Mesenchymal stem cell (in vitro differentiated cells and primary cell): ENCODE measurements around the gene SOWAHA.
"Not testable (repeated sequence)": the region's sequence is repeated elsewhere in the genome, so short reads cannot be mapped to it uniquely, and the experiment has no call there.

Source experiments
- DNase-seq: peaks from one replicate; pipeline ENCODE4 v3.0.0-alpha.2; 2013
- H2AFZ ChIP-seq: one replicate; pipeline ENCODE4 v1.6.1; 2013; ENCODE audit warnings: low read depth, mild to moderate bottlenecking, control low read depth, inconsistent platforms, low read length, moderate library complexity
- H2AK5ac ChIP-seq: 2 replicates; pipeline ENCODE4 v1.6.1; 2013; ENCODE audit warnings: low read length, moderate library complexity, mild to moderate bottlenecking, inconsistent platforms; ENCODE audit not compliant: severe bottlenecking
- H2BK120ac ChIP-seq: one replicate; pipeline ENCODE4 v1.6.1; 2013; ENCODE audit warnings: low read depth, mild to moderate bottlenecking, inconsistent platforms, low read length, moderate library complexity
- H2BK12ac ChIP-seq, 2 experiments: one replicate each; pipeline ENCODE4 v1.6.1; 2013; ENCODE audit warnings: inconsistent platforms in 2 of 2, low read length in 2 of 2, mild to moderate bottlenecking in 2 of 2, moderate library complexity in 2 of 2, control low read depth in 1 of 2
- H2BK15ac ChIP-seq: one replicate; pipeline ENCODE4 v1.6.1; 2013; ENCODE audit warnings: mild to moderate bottlenecking, low read depth, inconsistent platforms; ENCODE audit not compliant: poor library complexity, severe bottlenecking
- H2BK5ac ChIP-seq: 2 replicates; pipeline ENCODE4 v1.6.1; 2013; ENCODE audit warnings: low read depth, mild to moderate bottlenecking, low read length, control low read depth, inconsistent platforms; ENCODE audit not compliant: poor library complexity, severe bottlenecking
- H3K14ac ChIP-seq, 2 experiments: one replicate each; pipeline ENCODE4 v1.6.1; 2013; ENCODE audit warnings: inconsistent platforms in 2 of 2, low read length in 2 of 2, control low read depth in 1 of 2, mild to moderate bottlenecking in 1 of 2, moderate library complexity in 1 of 2
- H3K18ac ChIP-seq, 2 experiments: one replicate each; pipeline ENCODE4 v1.6.1; 2013; ENCODE audit warnings: inconsistent platforms in 2 of 2, low read length in 2 of 2, control low read depth in 1 of 2, low read depth in 1 of 2, mild to moderate bottlenecking in 1 of 2
- H3K23ac ChIP-seq, 2 experiments: one replicate each; pipeline ENCODE4 v1.6.1; 2013; ENCODE audit warnings: inconsistent platforms in 2 of 2, low read length in 2 of 2, mild to moderate bottlenecking in 2 of 2, moderate library complexity in 2 of 2, control low read depth in 1 of 2
- H3K27ac ChIP-seq: 2 replicates; pipeline ENCODE4 v1.5.1; 2013; ENCODE audit warnings: mild to moderate bottlenecking, moderate library complexity, low read length, control low read depth, inconsistent platforms; ENCODE audit not compliant: poor library complexity, severe bottlenecking
- H3K27me3 ChIP-seq, 2 experiments: 2 replicates each; pipeline versions ENCODE4 v1.6.1 to v1.7.0; 2013; ENCODE audit warnings: low read length in 2 of 2, mild to moderate bottlenecking in 2 of 2, moderate library complexity in 2 of 2, control low read depth in 1 of 2, inconsistent platforms in 1 of 2; ENCODE audit not compliant: control insufficient read depth in 1 of 2, insufficient read depth in 1 of 2
- H3K36me3 ChIP-seq, 2 experiments: 2 replicates each; pipeline versions ENCODE4 v1.6.1 to v1.7.0; 2013; ENCODE audit warnings: low read length in 2 of 2, control low read depth in 1 of 2, inconsistent platforms in 1 of 2, low read depth in 1 of 2, mild to moderate bottlenecking in 1 of 2; ENCODE audit not compliant: insufficient read depth in 2 of 2, control insufficient read depth in 1 of 2
- H3K4ac ChIP-seq, 2 experiments: one replicate each; pipeline ENCODE4 v1.6.1; 2013; ENCODE audit warnings: inconsistent platforms in 2 of 2, low read length in 2 of 2, mild to moderate bottlenecking in 2 of 2, moderate library complexity in 2 of 2, control low read depth in 1 of 2, low read depth in 1 of 2
- H3K4me1 ChIP-seq: 2 replicates; pipeline ENCODE4 v1.6.1; 2013; ENCODE audit warnings: low read depth, low read length, control low read depth; ENCODE audit not compliant: control insufficient read depth, insufficient read depth
- H3K4me2 ChIP-seq: 2 replicates; pipeline ENCODE4 v1.6.1; 2013; ENCODE audit warnings: low read length, mild to moderate bottlenecking, inconsistent platforms; ENCODE audit not compliant: poor library complexity, severe bottlenecking
- H3K4me3 ChIP-seq, 2 experiments: 2 replicates each; pipeline versions ENCODE4 v1.5.1 to v1.7.0; 2013; ENCODE audit warnings: low read length in 2 of 2, mild to moderate bottlenecking in 2 of 2, control low read depth in 1 of 2, low read depth in 1 of 2; ENCODE audit not compliant: insufficient read depth in 1 of 2
- H3K79me1 ChIP-seq: replicated peaks from 2 replicates; pipeline ENCODE4 v1.6.1; 2013; ENCODE audit warnings: mild to moderate bottlenecking, control low read depth, low read length, inconsistent platforms; ENCODE audit not compliant: poor library complexity, severe bottlenecking
- H3K9ac ChIP-seq: 2 replicates; pipeline ENCODE4 v1.7.0; 2013; ENCODE audit warnings: mild to moderate bottlenecking, low read length, moderate library complexity
- H3K9me3 ChIP-seq: 2 replicates; pipeline ENCODE4 v1.7.0; 2013; ENCODE audit warnings: mild to moderate bottlenecking, low read length; ENCODE audit not compliant: control insufficient read depth
- H4K8ac ChIP-seq: one replicate; pipeline ENCODE4 v1.6.1; 2013; ENCODE audit warnings: inconsistent platforms, mild to moderate bottlenecking, low read length, moderate library complexity
- H4K91ac ChIP-seq: one replicate; pipeline ENCODE4 v1.6.1; 2013; ENCODE audit warnings: mild to moderate bottlenecking, low read length, inconsistent platforms
- WGBS: methylation state at CpG from one replicate; pipeline ENCODE4 v1.1.7; 2013; ENCODE audit warnings: mixed read lengths; 5-methylcytosine and 5-hydroxymethylcytosine counted together

SOWAHA gene

GRCh38 chr5:132802044-132802684 lies 10.9 kb upstream of the SOWAHA start:
- H2BK120ac ChIP-seq, result no peak overlapping the region
- no peak for DNase-seq
- no peaks in the 10 kb centered on the region for H3K4me1 ChIP-seq
- H3K27ac ChIP-seq, result no peak overlapping the region
- H3K14ac ChIP-seq, result no peak overlapping the region
- H3K27me3 ChIP-seq, result peaks cover 20 to 24% of the 10 kb centered on the region in 2 experiments
- no peak overlapping the region for H3K18ac ChIP-seq
- H2BK15ac ChIP-seq, result no peak overlapping the region
- H2AFZ ChIP-seq, result no peak overlapping the region
- H4K8ac ChIP-seq, result no peak overlapping the region
- no peak overlapping the region for H2BK12ac ChIP-seq
- no peaks in the 10 kb centered on the region for H3K9me3 ChIP-seq
- no peak overlapping the region for H2BK5ac ChIP-seq
- no peaks in the 10 kb centered on the region for H3K79me1 ChIP-seq
- no peak overlapping the region for H3K23ac ChIP-seq
- H3K4ac ChIP-seq, result no peak overlapping the region
- H2AK5ac ChIP-seq, result no peak overlapping the region
- no peak overlapping the region for H3K4me2 ChIP-seq
- H4K91ac ChIP-seq, result no peak overlapping the region
- 89% methylated on average over 4 of the region's 5 CpGs for WGBS
- no peak overlapping the region for H3K9ac ChIP-seq
- H3K36me3 ChIP-seq, result no peaks in the 10 kb centered on the region
- H3K4me3 ChIP-seq, result no peak overlapping the region

GRCh38 chr5:132802685-132803066 lies 10.4 kb upstream of the SOWAHA start:
- not testable (repeated sequence) for H2BK120ac ChIP-seq, H2AK5ac ChIP-seq, H3K23ac ChIP-seq, H3K27ac ChIP-seq, H3K14ac ChIP-seq, H3K18ac ChIP-seq, H3K4me3 ChIP-seq, H3K4ac ChIP-seq, H3K4me1 ChIP-seq, H4K91ac ChIP-seq, H4K8ac ChIP-seq, H2BK5ac ChIP-seq, DNase-seq, H3K4me2 ChIP-seq, H2BK15ac ChIP-seq, H3K9me3 ChIP-seq, H2AFZ ChIP-seq, H3K36me3 ChIP-seq, H2BK12ac ChIP-seq, H3K9ac ChIP-seq, H3K79me1 ChIP-seq
- peaks cover 15 to 28% of the 10 kb centered on the region in 2 experiments for H3K27me3 ChIP-seq
- WGBS, result 88% methylated on average over 2 of the region's 5 CpGs

GRCh38 chr5:132804219-132804618 lies 8.9 kb upstream of the SOWAHA start:
- whole genome bisulfite sequencing, result no CpG with 5 or more reads among the region's 1 CpG
- not testable (repeated sequence) for H2AK5ac ChIP-seq, H3K14ac ChIP-seq, H2BK120ac ChIP-seq, H4K91ac ChIP-seq, H4K8ac ChIP-seq, H3K4ac ChIP-seq, H3K9ac ChIP-seq, H3K36me3 ChIP-seq, H3K18ac ChIP-seq, H3K79me1 ChIP-seq, H2AFZ ChIP-seq, DNase-seq, H3K9me3 ChIP-seq, H2BK15ac ChIP-seq, H3K4me3 ChIP-seq, H3K4me1 ChIP-seq, H3K23ac ChIP-seq, H2BK5ac ChIP-seq, H2BK12ac ChIP-seq, H3K4me2 ChIP-seq, H3K27ac ChIP-seq
- H3K27me3 ChIP-seq, result peaks cover 15 to 31% of the 10 kb centered on the region in 2 experiments

DNA sequence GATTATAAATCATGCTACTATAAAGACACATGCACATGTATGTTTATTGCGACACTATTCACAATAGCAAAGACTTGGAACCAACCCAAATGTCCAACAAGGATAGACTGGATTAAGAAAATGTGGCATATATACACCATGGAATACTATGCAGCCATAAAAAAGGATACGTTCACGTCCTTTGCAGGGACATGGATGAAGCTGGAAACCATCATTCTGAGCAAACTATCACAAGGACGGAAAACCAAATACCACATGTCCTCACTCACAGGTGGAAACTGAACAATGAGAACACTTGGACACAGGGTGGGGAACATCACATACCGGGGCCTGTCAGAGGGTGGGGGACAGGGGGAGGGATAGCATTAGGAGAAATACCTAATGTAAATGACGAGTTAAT lies 7.2 kb upstream of the SOWAHA start:
- not testable (repeated sequence) for H2AFZ ChIP-seq, H2BK5ac ChIP-seq, H3K27ac ChIP-seq, H2BK15ac ChIP-seq, H3K4me2 ChIP-seq, H4K91ac ChIP-seq, H3K23ac ChIP-seq, H2BK12ac ChIP-seq, H3K36me3 ChIP-seq, DNase-seq, H3K18ac ChIP-seq, H3K79me1 ChIP-seq, H2AK5ac ChIP-seq, H3K4me3 ChIP-seq, H3K14ac ChIP-seq, H3K9ac ChIP-seq, H4K8ac ChIP-seq, H3K9me3 ChIP-seq, H2BK120ac ChIP-seq, H3K4ac ChIP-seq, H3K4me1 ChIP-seq
- peaks cover 19 to 40% of the 10 kb centered on the region in 2 experiments for H3K27me3 ChIP-seq
- no CpG with 5 or more reads among the region's 6 CpGs for WGBS
